A549 (cell line): ENCODE results near the gene CIRBP. TPM values are rescaled to one million over a fixed set of nuclear protein-coding genes. Genes with fewer than 3 reads are reported as not detected.

Experiments
- ATAC-seq, 2 experiments: fragments of 200-7000 bp in 1 of 2; fragments of >200 bp in 1 of 2; cut with Nextera tagmentation in 1 of 2; cut with Tn5 transposase in 1 of 2; 3 replicates each; pipeline versions ENCODE4 v1.8.0 to v1.9.1; 2018 to 2020; ENCODE audit warnings: mild to moderate bottlenecking in 1 of 2, moderate library complexity in 1 of 2
- CTCF ChIA-PET: fragments of 300-600 bp; sonication (Branson Sonifier 250); formaldehyde crosslinking; extraction: SDS; loops from one replicate; lab custom pipeline; 2021; ENCODE audit warnings: antibody characterized with exemption, inconsistent platforms; lab: Yijun Ruan, JAX
- POLR2A ChIA-PET: fragments of 350-600 bp; formaldehyde crosslinking; extraction: SDS; loops from one replicate; lab custom pipeline; 2021; ENCODE audit warnings: antibody characterized with exemption, inconsistent platforms; lab: Yijun Ruan, JAX
- DNase-seq, 2 experiments: peaks; one replicate each; pipeline versions ENCODE4 v3.0.0 to v3.0.0-alpha.2; 2011 to 2016; ENCODE audit warnings: low read depth in 1 of 2, low spot score in 1 of 2
- FAIRE-seq: peaks from 2 replicates; lab custom pipeline; 2011; peaks lifted over from hg19 to GRCh38; lab: Jason Lieb, UNC
- H3K27ac ChIP-seq, 2 experiments: fragments of >200 bp; sonication (Bioruptor Twin); formaldehyde crosslinking; 3 replicates each; pipeline ENCODE4 v1.5.1; 2016 to 2017
- H3K4me1 ChIP-seq: fragments of >200 bp; sonication (Bioruptor Twin); formaldehyde crosslinking; 3 replicates; pipeline ENCODE4 v1.6.1; 2016
- H3K4me2 ChIP-seq: fragments of >200 bp; sonication (Bioruptor Twin); formaldehyde crosslinking; 3 replicates; pipeline ENCODE4 v1.6.1; 2016
- H3K4me3 ChIP-seq: fragments of >200 bp; sonication (Bioruptor Twin); formaldehyde crosslinking; 3 replicates; pipeline ENCODE4 v1.5.1; 2016
- H3K9me3 ChIP-seq: fragments of >200 bp; sonication (Bioruptor Twin); formaldehyde crosslinking; 3 replicates; pipeline ENCODE4 v1.6.1; 2016
- BCL3 ChIP-seq: fragments of >200 bp; sonication (Bioruptor Twin); formaldehyde crosslinking; IDR thresholded peaks from 3 replicates; pipeline ENCODE4 v1.6.1; 2016
- BHLHE40 ChIP-seq: IDR thresholded peaks from 2 replicates; pipeline ENCODE4 v1.6.1; 2012; ENCODE audit warnings: low read depth, low read length, inconsistent platforms
- CBX2 ChIP-seq: fragments of 200-600 bp; sonication (generic); IDR thresholded peaks from 2 replicates; pipeline ENCODE4 v1.6.1; 2016; ENCODE audit warnings: low read depth, mild to moderate bottlenecking, borderline replicate concordance
- CBX8 ChIP-seq: fragments of 200-600 bp; sonication (generic); IDR thresholded peaks from 2 replicates; pipeline ENCODE4 v1.6.1; 2016
- CEBPB ChIP-seq, 2 experiments: fragments of >200 bp in 1 of 2; sonication (Bioruptor Twin) in 1 of 2; formaldehyde crosslinking in 1 of 2; IDR thresholded peaks; 2 replicates each; pipeline ENCODE4 v1.6.1; 2012 to 2016
- CHD2 ChIP-seq: fragments of 150-350 bp; IDR thresholded peaks from 2 replicates; pipeline ENCODE4 v1.6.1; 2014; ENCODE audit warnings: low read length; ENCODE audit not compliant: partially characterized antibody
- EHF ChIP-seq: fragments of 250-450 bp; sonication (Bioruptor Pico); IDR thresholded peaks from 2 replicates; pipeline ENCODE4 v1.5.0; 2020; ENCODE audit warnings: mild to moderate bottlenecking
- EHMT2 ChIP-seq: fragments of 200-600 bp; sonication (generic); IDR thresholded peaks from 2 replicates; pipeline ENCODE4 v1.6.1; 2016; ENCODE audit warnings: antibody characterized with exemption, low read depth, mild to moderate bottlenecking, moderate library complexity
- EP300 ChIP-seq, 2 experiments: fragments of >200 bp; sonication (Bioruptor Twin); formaldehyde crosslinking; IDR thresholded peaks; 2 replicates in 1 of 2; 3 replicates in 1 of 2; pipeline ENCODE4 v1.6.1; 2016 to 2017
- ESRRA ChIP-seq: fragments of 150-350 bp; IDR thresholded peaks from 2 replicates; pipeline ENCODE4 v1.6.1; 2014; ENCODE audit warnings: mild to moderate bottlenecking, low read length, borderline replicate concordance
- FOSB ChIP-seq: fragments of 250-450 bp; sonication (Bioruptor Pico); IDR thresholded peaks from 2 replicates; pipeline ENCODE4 v1.5.0; 2020; ENCODE audit warnings: mild to moderate bottlenecking, moderate library complexity
- FOSL2 ChIP-seq, 2 experiments: fragments of 450-650 bp in 1 of 2; fragments of >200 bp in 1 of 2; sonication (Bioruptor Twin) in 1 of 2; formaldehyde crosslinking; IDR thresholded peaks; 2 replicates each; pipeline versions ENCODE4 v1.5.0 to v1.6.1; 2016 to 2020; ENCODE audit warnings: mild to moderate bottlenecking in 1 of 2, moderate library complexity in 1 of 2
- FOXS1 ChIP-seq: fragments of 250-450 bp; sonication (Bioruptor Pico); IDR thresholded peaks from 2 replicates; pipeline ENCODE4 v1.5.0; 2020; ENCODE audit warnings: mild to moderate bottlenecking, moderate library complexity
- HES2 ChIP-seq: fragments of >200 bp; sonication (Bioruptor Twin); formaldehyde crosslinking; IDR thresholded peaks from 2 replicates; pipeline ENCODE4 v1.6.1; 2016
- HOXA7 ChIP-seq: fragments of 250-450 bp; sonication (Bioruptor Pico); IDR thresholded peaks from 2 replicates; pipeline ENCODE4 v1.5.0; 2020; ENCODE audit warnings: mild to moderate bottlenecking, moderate library complexity
- HOXB13 ChIP-seq: fragments of 250-450 bp; sonication (Bioruptor Pico); IDR thresholded peaks from 2 replicates; pipeline ENCODE4 v1.5.0; 2020; ENCODE audit warnings: low read depth, mild to moderate bottlenecking, moderate library complexity
- JUNB ChIP-seq: fragments of >200 bp; sonication (Bioruptor Twin); formaldehyde crosslinking; IDR thresholded peaks from 2 replicates; pipeline ENCODE4 v1.6.1; 2016
- KDM1A ChIP-seq: fragments of 200-600 bp; sonication (generic); IDR thresholded peaks from 2 replicates; pipeline ENCODE4 v1.6.1; 2016; ENCODE audit warnings: low read depth, mild to moderate bottlenecking
- KDM5A ChIP-seq: fragments of 200-600 bp; sonication (generic); IDR thresholded peaks from 2 replicates; pipeline ENCODE4 v1.6.1; 2016; ENCODE audit warnings: antibody characterized with exemption, mild to moderate bottlenecking
- MAFK ChIP-seq: fragments of 450-650 bp; IDR thresholded peaks from 2 replicates; pipeline ENCODE4 v1.6.1; 2014; ENCODE audit not compliant: partially characterized antibody
- MAZ ChIP-seq: fragments of 150-350 bp; IDR thresholded peaks from 2 replicates; pipeline ENCODE4 v1.6.1; 2014; ENCODE audit warnings: antibody characterized with exemption, low read depth, low read length, borderline replicate concordance
- NFE2L2 ChIP-seq: fragments of 150-350 bp; conservative IDR thresholded peaks from 2 replicates; pipeline ENCODE4 v1.6.1; 2014; ENCODE audit warnings: low read length
- NPAS2 ChIP-seq: fragments of 250-450 bp; sonication (Bioruptor Pico); IDR thresholded peaks from 2 replicates; pipeline ENCODE4 v1.8.0; 2022; ENCODE audit warnings: mild to moderate bottlenecking, moderate library complexity, borderline replicate concordance
- PBX3 ChIP-seq: IDR thresholded peaks from 2 replicates; pipeline ENCODE4 v1.6.1; 2012
- PHF8 ChIP-seq: fragments of 200-600 bp; sonication (generic); IDR thresholded peaks from 2 replicates; pipeline ENCODE4 v1.6.1; 2016; ENCODE audit warnings: low read depth, mild to moderate bottlenecking, antibody characterized with exemption, moderate library complexity, borderline replicate concordance
- POLR2A ChIP-seq: IDR thresholded peaks from 2 replicates; pipeline ENCODE4 v1.6.1; 2012; ENCODE audit warnings: mild to moderate bottlenecking, low read length
- POLR2AphosphoS2 ChIP-seq: conservative IDR thresholded peaks from 2 replicates; pipeline ENCODE4 v1.6.1; 2012; ENCODE audit warnings: low read length, improper control_type of control experiment, inconsistent platforms
- RAD21 ChIP-seq, 2 experiments: fragments of >200 bp in 1 of 2; sonication (Bioruptor Twin) in 1 of 2; formaldehyde crosslinking in 1 of 2; IDR thresholded peaks in 1 of 2; conservative IDR thresholded peaks in 1 of 2; 2 replicates in 1 of 2; 3 replicates in 1 of 2; pipeline ENCODE4 v1.6.1; 2012 to 2018; ENCODE audit warnings: inconsistent platforms in 1 of 2
- RARB ChIP-seq: fragments of 250-450 bp; sonication (Bioruptor Pico); IDR thresholded peaks from 2 replicates; pipeline ENCODE4 v1.8.0; 2021; ENCODE audit warnings: mild to moderate bottlenecking, moderate library complexity
- RCOR1 ChIP-seq: fragments of 150-350 bp; IDR thresholded peaks from 2 replicates; pipeline ENCODE4 v1.6.1; 2014; ENCODE audit warnings: antibody characterized with exemption, low read length, low read depth
- RNF2 ChIP-seq: fragments of 200-600 bp; sonication (generic); IDR thresholded peaks from 2 replicates; pipeline ENCODE4 v1.6.1; 2016; ENCODE audit warnings: low read depth, mild to moderate bottlenecking, antibody characterized with exemption, moderate library complexity, borderline replicate concordance
- SMC3 ChIP-seq: fragments of >200 bp; sonication (Bioruptor Twin); formaldehyde crosslinking; IDR thresholded peaks from 3 replicates; pipeline ENCODE4 v1.6.1; 2018; ENCODE audit warnings: inconsistent platforms
- TFCP2L1 ChIP-seq: fragments of 250-450 bp; sonication (Bioruptor Pico); IDR thresholded peaks from 2 replicates; pipeline ENCODE4 v1.5.0; 2021; ENCODE audit warnings: mild to moderate bottlenecking
- USF2 ChIP-seq: fragments of 450-650 bp; IDR thresholded peaks from 2 replicates; pipeline ENCODE4 v1.6.1; 2014; ENCODE audit warnings: antibody characterized with exemption
- ZNF302 ChIP-seq: fragments of 250-450 bp; sonication (Bioruptor Pico); IDR thresholded peaks from 2 replicates; pipeline ENCODE4 v1.9.0; 2021; ENCODE audit warnings: inconsistent platforms, mild to moderate bottlenecking, moderate library complexity
- ZSCAN20 ChIP-seq: fragments of 250-450 bp; sonication (Bioruptor Pico); IDR thresholded peaks from 2 replicates; pipeline ENCODE4 v1.8.0; 2022; ENCODE audit warnings: mild to moderate bottlenecking, moderate library complexity
- WGBS: methylation state at CpG from one replicate; pipeline ENCODE4 v1.1.6; 2017; ENCODE audit errors: missing lambda C conversion rate; 5-methylcytosine and 5-hydroxymethylcytosine counted together
- polyA plus RNA-seq, 4 experiments: library from polyadenylated mRNA; depleted of rRNA in 3 of 4; stranded (reverse); fragments of >200 nt; fragmentation: RNase III in 1 of 4; extraction: RNeasy Plus Mini Kit Qiagen cat#74134 plus additional on column Dnase treatment in 1 of 4; gene quantifications; 2 replicates in 3 of 4; 3 replicates in 1 of 4; pipeline ENCODE4 v1.2.3, GENCODE V29; 2011 to 2017

CIRBP gene
- polyA plus RNA-seq, 2 of the 4 experiments (the other 2 are of a cell fraction): 151 to 178 TPM

- TF ChIP-seq PHF8 (peak; percentile 92), FOSL2 (IDR thresholded peaks at IDR 0.05) (no peak), FOSL2 (CRISPR knock-in tag; IDR thresholded peaks at IDR 0.05) (peak; percentile 63), SMC3 (no peak), POLR2AphosphoS2 (no peak), ZNF302 (CRISPR knock-in tag) (no peak), FOSB (CRISPR knock-in tag) (no peak), BHLHE40 (no peak), EHMT2 (no peak), ZSCAN20 (CRISPR knock-in tag) (no peak), TFCP2L1 (CRISPR knock-in tag) (no peak; the same call in 1 of the 2 replicates), RNF2 (no peak), USF2 (no peak), NFE2L2 (no peak), ESRRA (no peak), RARB (no peak), BCL3 (peak; percentile 87; the same call in 2 of the 3 replicates), CBX8 (no peak), POLR2A (peak; percentile 93), NPAS2 (no peak), EHF (CRISPR knock-in tag) (no peak; the same call in 1 of the 2 replicates), CBX2 (no peak), JUNB (no peak), CHD2 (no peak), MAZ (no peak), HOXA7 (CRISPR knock-in tag) (0 out of 2 replicates have a peak, but pooled peaks have one; percentile 60)
Observed at GRCh38 chr19:1248139-1248785, 20.9 kb upstream of the CIRBP start, which contains the start of gene MIDN (continued).

GRCh38 chr19:1248786-1249297 is 20.3 kb upstream of the CIRBP start:
- Histone ChIP-seq H3K9me3 (no peaks in the 10 kb centered on the region), H3K27ac (peak overlapping the region; percentile 93 to 100), H3K4me3 (peak overlapping the region; percentile 97), H3K4me2 (peak overlapping the region; percentile 84), H3K4me1 (peaks cover 40% of the 10 kb centered on the region)
- FAIRE-seq (no peak), DNase-seq (peak in 1 of 2 experiments; percentile 84), ATAC-seq (peak; percentile 6 to 8)
- ChIA-PET POLR2A (interaction anchor here (1.0 kb wide), 2 partner anchors 17 to 20 kb away, joined by 4 to 14 read pairs; no protein-coding TSS in a partner anchor), CTCF (interaction anchor here (1.0 kb wide), 1 partner anchor 18 kb away, joined by 8 read pairs; no protein-coding TSS in a partner anchor)
- no CpG with 5 or more reads among the region's 74 CpGs for WGBS
- no peak for TF ChIP-seq CBX8
- no peak for TF ChIP-seq PHF8
- TF ChIP-seq FOSL2 (IDR thresholded peaks at IDR 0.05): peak; percentile 29; the same call in 1 of the 2 replicates
- peak; percentile 95 for TF ChIP-seq FOSL2 (CRISPR knock-in tag; IDR thresholded peaks at IDR 0.05)
- TF ChIP-seq FOXS1 (CRISPR knock-in tag): no peak
- TF ChIP-seq MAFK: no peak
- no peak for TF ChIP-seq PBX3
- no peak for TF ChIP-seq CEBPB (IDR thresholded peaks at IDR 0.05)
- TF ChIP-seq RAD21 (conservative IDR thresholded peaks at IDR 0.05 in 1 of 2, IDR thresholded peaks at IDR 0.05 in 1 of 2): peak in 1 of 2 experiments; percentile 46; a peak in 2 of 5 replicates
- TF ChIP-seq FOSB (CRISPR knock-in tag): no peak
- no peak for TF ChIP-seq ESRRA
- TF ChIP-seq EP300 (IDR thresholded peaks at IDR 0.05): no peak
- no peak for TF ChIP-seq RCOR1
- TF ChIP-seq KDM5A: no peak
- TF ChIP-seq JUNB: 0 out of 2 replicates have a peak, but pooled peaks have one; percentile 12
- TF ChIP-seq KDM1A: no peak
- no peak for TF ChIP-seq BCL3
- TF ChIP-seq HES2: no peak
- TF ChIP-seq HOXB13: no peak
- no peak for TF ChIP-seq HOXA7 (CRISPR knock-in tag)
- TF ChIP-seq NFE2L2: no peak
